GM06990 (cell line): Measurements from ENCODE around the gene PGAM5.

Experiments
- DNase-seq: peaks from one replicate; pipeline ENCODE4 v3.0.0-alpha.2; 2011; ENCODE audit not compliant: insufficient read length; ENCODE audit errors: extremely low read depth
- H3K27me3 ChIP-seq: replicated peaks from 2 replicates; pipeline ENCODE4 v1.6.0; 2011; ENCODE audit warnings: low read length; ENCODE audit not compliant: control insufficient read depth, insufficient read depth
- H3K36me3 ChIP-seq: 2 replicates; pipeline ENCODE4 v1.5.1; 2011; ENCODE audit warnings: low read length; ENCODE audit not compliant: control insufficient read depth, insufficient read depth
- H3K4me3 ChIP-seq: replicated peaks from 2 replicates; pipeline ENCODE4 v1.5.1; 2011; ENCODE audit warnings: low read depth, mild to moderate bottlenecking, control low read depth, low read length
- CTCF ChIP-seq: IDR thresholded peaks from 2 replicates; pipeline ENCODE4 v1.5.1; 2011; ENCODE audit warnings: low read length, control low read depth, mild to moderate bottlenecking, inconsistent platforms; ENCODE audit not compliant: insufficient read depth, poor library complexity, severe bottlenecking

PGAM5 gene

GRCh38 chr12:132740652-132741051, 30.0 kb downstream of the PGAM5 start:
- TF ChIP-seq CTCF: no peak
- DNase-seq: no peak
- H3K36me3 ChIP-seq: peaks cover 49% of the 10 kb centered on the region

GRCh38 chr12:132741620-132742019, 31.0 kb downstream of the PGAM5 start:
- TF ChIP-seq CTCF: no peak

More at GRCh38 chr12:132740652-132741051, 30.0 kb downstream of the PGAM5 start:
- H3K4me3 ChIP-seq: no peak overlapping the region
- no peaks in the 10 kb centered on the region for H3K27me3 ChIP-seq

GRCh38 chr12:132743831-132744230, 33.2 kb downstream of the PGAM5 start:
- TF ChIP-seq CTCF: no peak
- no peak for DNase-seq
- peaks cover 57% of the 10 kb centered on the region for H3K36me3 ChIP-seq

More at GRCh38 chr12:132741620-132742019, 31.0 kb downstream of the PGAM5 start:
- no peak overlapping the region for H3K4me3 ChIP-seq
- peaks cover 47% of the 10 kb centered on the region for H3K36me3 ChIP-seq
- H3K27me3 ChIP-seq: no peaks in the 10 kb centered on the region
- no peak for DNase-seq

GRCh38 chr12:132746613-132747012, 36.0 kb downstream of the PGAM5 start:
- no peak for TF ChIP-seq CTCF
- no peaks in the 10 kb centered on the region for H3K27me3 ChIP-seq
- DNase-seq: no peak
- peaks cover 49% of the 10 kb centered on the region for H3K36me3 ChIP-seq
- no peak overlapping the region for H3K4me3 ChIP-seq

More at GRCh38 chr12:132743831-132744230, 33.2 kb downstream of the PGAM5 start:
- Histone ChIP-seq H3K4me3 (no peak overlapping the region), H3K27me3 (no peaks in the 10 kb centered on the region)

GRCh38 chr12:132747395-132747794, 36.8 kb downstream of the PGAM5 start:
- no peak for DNase-seq
- Histone ChIP-seq H3K36me3 (peaks cover 47% of the 10 kb centered on the region), H3K27me3 (no peaks in the 10 kb centered on the region), H3K4me3 (no peak overlapping the region)
- TF ChIP-seq CTCF: no peak

GRCh38 chr12:132747896-132748295, 37.3 kb downstream of the PGAM5 start:
- Histone ChIP-seq H3K27me3 (no peaks in the 10 kb centered on the region), H3K4me3 (no peak overlapping the region), H3K36me3 (peaks cover 44% of the 10 kb centered on the region)
- no peak for DNase-seq
- TF ChIP-seq CTCF: no peak
